Testis (tissue), 3 donors: ENCODE data around the gene ECI1. TPM values are rescaled to one million over a fixed set of nuclear protein-coding genes. Genes with fewer than 3 reads are reported as not detected.

Experiments
- DNase-seq: peaks from one replicate; pipeline ENCODE4 v3.0.0-alpha.2; 2019
- H3K27ac ChIP-seq, 2 donors: fragments of 200-600 bp; sonication (generic); one replicate each; pipeline ENCODE4 v1.5.1; 2019
- H3K27me3 ChIP-seq: fragments of 200-600 bp; sonication (generic); one replicate; pipeline ENCODE4 v1.5.1; 2019
- H3K36me3 ChIP-seq: fragments of 200-600 bp; sonication (generic); one replicate; pipeline ENCODE4 v1.5.1; 2017; ENCODE audit warnings: low read depth; ENCODE audit errors: missing control alignments
- H3K4me1 ChIP-seq: fragments of 200-600 bp; sonication (generic); one replicate; pipeline ENCODE4 v1.5.1; 2019
- H3K4me3 ChIP-seq, 2 donors: fragments of 200-600 bp; sonication (generic); one replicate each; pipeline ENCODE4 v1.5.1; 2017 to 2019
- H3K9me3 ChIP-seq: fragments of 200-600 bp; sonication (generic); one replicate; pipeline ENCODE4 v1.5.1; 2017
- POLR2A ChIP-seq: fragments of 450-650 bp; IDR thresholded peaks from one replicate; pipeline ENCODE4 v1.6.1; 2017; ENCODE audit warnings: antibody characterized with exemption, mild to moderate bottlenecking, moderate library complexity
- WGBS, 2 donors: methylation state at CpG; one replicate each; pipeline ENCODE4 v1.1.5; 2018; 5-methylcytosine and 5-hydroxymethylcytosine counted together
- intact Hi-C: fragments of 100-400 bp; cut with DNase I; formaldehyde crosslinking; loops from one replicate; pipeline ENCODE4 v1.15.1; 2023; ENCODE audit warnings: low total_unique reads
- polyA plus RNA-seq: library from polyadenylated mRNA; stranded (reverse); fragments of 350-450 nt; fragmentation: Illumina TruSeq; extraction: RNeasy Lipid Tissue Mini Kit (QIAGEN cat#74804); gene quantifications from one replicate; pipeline ENCODE4 v1.2.3, GENCODE V29; 2014; ENCODE audit warnings: low read depth, low replicate concordance; ENCODE audit not compliant: insufficient read depth
- total RNA-seq, 2 donors: library from RNA; depleted of rRNA; stranded (reverse); fragments of >200 nt; gene quantifications; one replicate each; pipeline ENCODE4 v1.2.3, GENCODE V29; 2016
- TF ChIP-seq, protein P1 (sequence below), 3 experiments: fragments of 450-650 bp in 2 of 3; fragments of 200-600 bp in 1 of 3; sonication (generic) in 1 of 3; IDR thresholded peaks; one replicate each; pipeline ENCODE4 v1.5.1; 2016 to 2019; ENCODE audit warnings: antibody characterized with exemption in 3 of 3, mild to moderate bottlenecking in 2 of 3, moderate library complexity in 1 of 3

The ECI1 gene
- total and polyA plus RNA-seq, 3 donors from 2014 or later = 25.5 to 39.0 (median 36.1) TPM

DNA sequence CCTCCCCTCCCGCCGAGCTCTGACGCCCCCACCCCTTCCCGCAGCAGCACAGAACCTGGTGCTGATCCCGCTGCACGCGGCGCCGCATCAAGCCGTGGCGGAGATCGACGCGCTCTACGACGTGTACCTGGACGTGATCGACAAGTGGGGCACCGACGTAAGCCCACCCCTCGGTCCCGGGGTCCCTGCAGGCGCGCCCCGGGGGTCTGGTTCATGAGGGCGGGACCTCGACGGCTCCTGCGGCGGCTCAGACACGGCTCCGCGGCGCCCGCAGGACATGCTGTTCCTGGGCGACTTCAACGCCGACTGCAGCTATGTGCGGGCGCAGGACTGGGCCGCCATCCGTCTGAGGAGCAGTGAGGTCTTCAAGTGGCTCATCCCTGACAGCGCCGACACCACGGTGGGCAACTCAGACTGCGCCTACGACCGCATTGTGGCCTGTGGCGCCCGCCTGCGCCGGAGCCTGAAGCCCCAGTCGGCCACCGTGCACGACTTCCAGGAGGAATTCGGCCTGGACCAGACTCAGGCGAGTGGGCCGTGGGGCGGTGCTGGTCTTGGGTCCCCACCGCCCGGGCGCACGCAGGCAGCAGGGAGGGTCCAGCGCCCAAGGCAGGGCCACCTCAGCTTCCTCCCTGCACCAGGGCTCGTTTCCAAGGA, 13.8 kb downstream of the ECI1 start:
- DNase-seq = no peak
- WGBS, 2 donors = 43% methylated on average over 40 of the region's 65 CpGs; no CpG with 5 or more reads in 1 of the 2 donors
- H3K27ac ChIP-seq = no peak overlapping the region
- peak overlapping the region in 1 of 2 donors; percentile 17 for H3K4me3 ChIP-seq
- no peaks in the 10 kb centered on the region for H3K36me3 ChIP-seq
- peaks cover 9% of the 10 kb centered on the region for H3K4me1 ChIP-seq
- no peak for TF ChIP-seq POLR2A
- TF ChIP-seq, protein P1, sequence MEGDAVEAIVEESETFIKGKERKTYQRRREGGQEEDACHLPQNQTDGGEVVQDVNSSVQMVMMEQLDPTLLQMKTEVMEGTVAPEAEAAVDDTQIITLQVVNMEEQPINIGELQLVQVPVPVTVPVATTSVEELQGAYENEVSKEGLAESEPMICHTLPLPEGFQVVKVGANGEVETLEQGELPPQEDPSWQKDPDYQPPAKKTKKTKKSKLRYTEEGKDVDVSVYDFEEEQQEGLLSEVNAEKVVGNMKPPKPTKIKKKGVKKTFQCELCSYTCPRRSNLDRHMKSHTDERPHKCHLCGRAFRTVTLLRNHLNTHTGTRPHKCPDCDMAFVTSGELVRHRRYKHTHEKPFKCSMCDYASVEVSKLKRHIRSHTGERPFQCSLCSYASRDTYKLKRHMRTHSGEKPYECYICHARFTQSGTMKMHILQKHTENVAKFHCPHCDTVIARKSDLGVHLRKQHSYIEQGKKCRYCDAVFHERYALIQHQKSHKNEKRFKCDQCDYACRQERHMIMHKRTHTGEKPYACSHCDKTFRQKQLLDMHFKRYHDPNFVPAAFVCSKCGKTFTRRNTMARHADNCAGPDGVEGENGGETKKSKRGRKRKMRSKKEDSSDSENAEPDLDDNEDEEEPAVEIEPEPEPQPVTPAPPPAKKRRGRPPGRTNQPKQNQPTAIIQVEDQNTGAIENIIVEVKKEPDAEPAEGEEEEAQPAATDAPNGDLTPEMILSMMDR (IDR thresholded peaks at IDR 0.05) = no peak
- intact Hi-C loops = no loop called here
- no peaks in the 10 kb centered on the region for H3K27me3 ChIP-seq
- H3K9me3 ChIP-seq = no peaks in the 10 kb centered on the region

GRCh38 chr16:2237102-2237482, 14.3 kb downstream of the ECI1 start:
- 31% methylated on average over 20 of the region's 40 CpGs; no CpG with 5 or more reads in 1 of the 2 donors for WGBS, 2 donors
- intact Hi-C loops = no loop called here
- Histone ChIP-seq H3K4me3 (peak overlapping the region; percentile 15 to 17), H3K4me1 (peaks cover 9% of the 10 kb centered on the region), H3K27me3 (no peaks in the 10 kb centered on the region), H3K36me3 (no peaks in the 10 kb centered on the region), H3K27ac (no peak overlapping the region), H3K9me3 (no peaks in the 10 kb centered on the region)
- TF ChIP-seq POLR2A = no peak
- TF ChIP-seq, protein P1 (IDR thresholded peaks at IDR 0.05) = no peak
- DNase-seq = no peak

GRCh38 chr16:2236337-2237101, 14.9 kb downstream of the ECI1 start, which contains the start of gene DNASE1L2:
TSS of gene DNASE1L2 (plus strand) at chr16:2236444. CDS start at chr16:2236817, 373 bp downstream.
- no peak for DNase-seq
- WGBS, 2 donors = 0 to 31% methylated on average over 8 to 27 of the region's 64 CpGs
- intact Hi-C loops = no loop called here

GRCh38 chr16:2235695-2236336, 15.6 kb downstream of the ECI1 start:
- no peaks in the 10 kb centered on the region for H3K36me3 ChIP-seq
- no peak overlapping the region for H3K4me3 ChIP-seq
- peaks cover 9% of the 10 kb centered on the region for H3K4me1 ChIP-seq
- H3K27me3 ChIP-seq = no peaks in the 10 kb centered on the region
- TF ChIP-seq, protein P1 (IDR thresholded peaks at IDR 0.05) = no peak
- TF ChIP-seq POLR2A = no peak
- no peak overlapping the region for H3K27ac ChIP-seq
- no peaks in the 10 kb centered on the region for H3K9me3 ChIP-seq
- intact Hi-C loops = no loop called here
- 70 to 77% methylated on average over 13 to 19 of the region's 19 CpGs for WGBS, 2 donors
- DNase-seq = no peak

More at GRCh38 chr16:2236337-2237101, 14.9 kb downstream of the ECI1 start, which contains the start of gene DNASE1L2:
- peaks cover 9% of the 10 kb centered on the region for H3K4me1 ChIP-seq
- TF ChIP-seq, protein P1 (IDR thresholded peaks at IDR 0.05) = no peak
- no peak for TF ChIP-seq POLR2A
- no peak within 1 kb of the TSS for H3K27ac ChIP-seq
- no peaks in the 10 kb centered on the region for H3K36me3 ChIP-seq
- H3K4me3 ChIP-seq = peak within 1 kb of the TSS; percentile 15 to 17
- H3K27me3 ChIP-seq = no peaks in the 10 kb centered on the region
- no peaks in the 10 kb centered on the region for H3K9me3 ChIP-seq
